22Rv1 (cell line): Measurements from ENCODE around the gene KANK4.

Experiments
- H3K27ac ChIP-seq: fragments of 450-650 bp; 2 replicates; pipeline ENCODE4 v1.5.1; 2017
- CTCF ChIP-seq: fragments of 450-650 bp; IDR thresholded peaks from 2 replicates; pipeline ENCODE4 v1.5.1; 2017; ENCODE audit warnings: mild to moderate bottlenecking
- ZFX ChIP-seq: fragments of 450-650 bp; IDR thresholded peaks from 2 replicates; pipeline ENCODE4 v1.6.1; 2017; ENCODE audit warnings: antibody characterized with exemption, borderline replicate concordance

Gene KANK4

DNA sequence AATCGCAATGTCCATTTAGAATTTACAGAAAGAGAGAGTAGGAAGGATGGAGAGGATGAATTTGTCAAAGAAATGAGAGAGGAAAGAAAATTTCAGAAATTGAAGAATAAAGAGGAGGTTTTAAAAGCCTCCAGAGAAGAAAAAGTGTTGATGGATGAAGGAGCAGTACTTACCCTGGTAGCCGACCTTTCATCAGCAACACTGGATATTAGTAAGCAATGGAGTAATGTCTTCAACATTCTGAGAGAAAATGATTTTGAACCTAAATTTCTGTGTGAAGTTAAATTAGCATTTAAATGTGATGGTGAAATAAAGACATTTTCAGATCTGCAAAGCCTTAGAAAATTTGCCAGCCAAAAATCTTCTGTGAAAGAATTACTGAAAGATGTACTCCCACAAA is 112.0 kb downstream of the KANK4 start:
- TF ChIP-seq CTCF (no peak), ZFX (no peak)
- no peak overlapping the region for H3K27ac ChIP-seq

DNA sequence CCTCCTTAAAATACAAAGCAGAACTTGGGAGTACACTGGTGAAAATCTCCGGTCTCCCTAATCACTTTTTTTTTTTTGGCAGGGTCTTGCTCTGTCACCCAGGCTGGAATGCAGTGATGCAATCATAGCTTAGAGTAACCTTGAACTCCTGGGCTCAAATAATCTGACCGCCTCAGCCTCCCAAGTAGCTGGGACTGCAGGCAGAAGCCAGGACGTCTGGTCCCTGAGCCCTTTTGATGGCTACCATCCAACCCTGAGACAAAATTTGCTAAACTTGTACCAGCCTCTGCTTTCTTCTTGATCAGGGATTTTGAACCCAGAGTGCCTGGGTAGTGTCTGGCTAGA is 120.5 kb downstream of the KANK4 start:
- TF ChIP-seq CTCF (no peak), ZFX (no peak)

DNA sequence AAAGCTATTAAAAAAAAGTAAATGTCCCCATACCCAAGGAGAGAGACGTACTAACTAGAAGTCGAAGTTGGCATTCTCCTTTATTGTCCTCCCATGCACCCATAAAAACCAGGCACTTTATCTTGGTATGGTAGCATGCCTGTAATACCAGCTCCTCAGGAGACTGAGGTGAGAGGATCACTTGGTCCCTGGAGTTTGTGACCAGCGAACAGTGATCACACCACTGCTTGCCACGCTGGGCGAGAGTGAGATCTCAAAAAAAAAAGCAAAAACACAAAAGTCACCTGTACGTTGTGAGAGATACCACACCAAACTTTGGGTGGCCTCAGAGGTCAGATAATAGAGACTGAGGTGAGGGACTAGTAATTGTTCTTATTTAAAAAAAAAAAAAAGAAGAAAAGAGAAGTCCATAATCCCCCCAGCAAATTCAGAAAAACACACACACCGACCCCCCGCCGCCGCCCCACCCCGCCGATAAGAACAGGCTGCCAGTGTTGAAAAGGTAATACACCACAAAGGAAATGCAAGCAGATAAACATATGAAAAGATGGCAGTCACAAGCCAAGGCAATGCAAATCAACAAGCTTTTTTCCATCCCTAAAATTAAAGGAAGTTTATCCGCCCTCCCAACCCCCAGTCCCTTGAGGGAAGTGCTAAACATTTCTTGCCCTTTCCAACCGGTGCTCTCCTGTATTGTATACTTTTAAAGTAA is 121.0 kb downstream of the KANK4 start:
- H3K27ac ChIP-seq, result no peak overlapping the region
- no peak for TF ChIP-seq CTCF
- no peak for TF ChIP-seq ZFX

More for the DNA sequence above, 120.5 kb downstream of the KANK4 start:
- H3K27ac ChIP-seq, result no peak overlapping the region

DNA sequence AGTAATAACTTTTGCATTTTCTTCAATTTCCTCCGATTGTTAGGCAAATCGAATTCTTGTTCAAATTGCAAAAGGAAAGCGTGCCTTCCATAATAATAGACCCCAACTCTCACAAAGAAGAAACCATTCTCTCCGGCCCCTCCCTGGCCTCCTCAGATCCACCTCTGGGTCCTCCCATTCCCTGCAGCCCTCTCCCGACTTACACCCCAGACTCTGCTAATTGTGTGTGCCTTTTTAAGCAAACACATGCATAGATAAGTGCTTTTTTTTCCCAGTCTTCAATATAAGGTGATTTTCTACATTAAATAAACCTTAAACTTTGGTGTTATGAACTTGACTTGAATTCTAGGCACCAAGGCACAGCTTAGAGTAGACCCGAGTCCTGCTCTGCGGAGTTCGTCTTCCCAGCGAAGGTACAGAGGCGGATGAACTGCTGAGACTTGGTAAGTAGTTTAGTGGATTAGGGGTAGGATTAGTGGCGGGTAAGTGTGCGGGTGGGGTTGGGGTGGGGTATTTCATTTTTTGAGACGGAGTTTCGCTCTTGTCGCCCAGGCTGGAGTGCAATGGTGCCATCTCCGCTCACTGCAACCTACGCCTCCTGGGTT is 123.0 kb downstream of the KANK4 start:
- TF ChIP-seq ZFX (no peak), CTCF (no peak)
- H3K27ac ChIP-seq, result no peak overlapping the region

DNA sequence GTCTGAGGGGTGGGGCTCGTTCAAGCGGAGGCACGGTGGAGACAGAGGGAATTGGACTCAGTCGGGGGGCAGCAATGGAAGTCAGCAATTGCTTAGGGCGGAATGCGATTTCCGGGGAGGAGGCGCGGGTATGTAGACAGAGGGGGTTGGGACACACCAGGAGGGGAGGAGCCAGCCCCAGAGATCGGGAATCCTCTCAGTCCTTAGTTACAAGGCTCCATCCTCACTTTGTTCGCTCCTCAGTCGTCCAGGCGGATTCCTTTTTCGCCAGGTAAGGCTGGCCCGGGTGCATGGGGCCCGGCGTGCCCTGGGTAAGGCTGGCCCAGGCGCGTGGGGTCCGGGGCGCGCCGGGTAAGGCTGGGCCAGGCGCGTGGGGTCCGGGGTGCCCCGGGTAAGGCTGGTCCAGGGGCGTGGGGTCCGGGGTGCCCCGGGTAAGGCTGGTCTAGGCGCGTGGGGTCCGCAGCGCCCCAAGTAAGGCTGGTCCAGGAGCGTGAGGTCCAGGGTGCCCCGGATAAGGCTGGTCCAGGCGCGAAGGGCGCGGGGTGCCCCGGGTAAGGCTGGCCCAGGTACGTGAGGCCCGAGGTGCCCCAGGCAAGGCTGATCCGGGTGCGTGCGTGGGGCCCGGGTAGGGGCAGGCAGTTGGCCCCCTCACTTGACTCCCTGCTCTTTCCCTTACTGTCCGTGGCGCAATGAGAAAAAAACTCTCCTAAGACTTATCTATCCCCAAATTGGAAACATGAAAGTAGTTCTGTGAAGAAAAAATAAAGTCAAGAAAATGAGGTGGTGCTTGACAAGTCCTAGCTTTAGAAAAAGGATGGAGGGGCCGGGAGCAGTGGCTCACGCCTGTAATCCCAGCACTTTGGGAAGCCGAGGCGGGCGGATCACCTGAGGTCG is 124.3 kb downstream of the KANK4 start, which contains the start of gene L1TD1:
L1TD1 (plus strand) TSS at position 199 of the 894 bp plus-strand sequence. CDS start 11,780 bp downstream, outside the sequence.
- H3K27ac ChIP-seq, result no peak within 1 kb of the TSS
- no peak for TF ChIP-seq ZFX
- TF ChIP-seq CTCF, result no peak

GRCh38 chr1:62188111-62188510 is 131.1 kb downstream of the KANK4 start:
- TF ChIP-seq ZFX (no peak), CTCF (no peak)

More at GRCh38 chr1:62188111-62188510, 131.1 kb downstream of the KANK4 start:
- no peak overlapping the region for H3K27ac ChIP-seq
